Fibroblast of mammary gland (primary cell): ENCODE data around the gene PGP.

ENCODE experiments used
- DNase-seq: peaks from one replicate; pipeline ENCODE4 v3.0.0-alpha.2; 2010; ENCODE audit warnings: low read depth
- H3K4me3 ChIP-seq: 2 replicates; pipeline ENCODE4 v1.5.1; 2011; ENCODE audit warnings: low read depth, mild to moderate bottlenecking, low read length, moderate library complexity; ENCODE audit not compliant: control insufficient read depth
- TF ChIP-seq, protein P1 (sequence below): conservative IDR thresholded peaks from 2 replicates; pipeline ENCODE4 v1.5.1; 2011; ENCODE audit warnings: low read depth, low read length, inconsistent platforms; ENCODE audit not compliant: control insufficient read depth, insufficient read depth

PGP gene

DNA sequence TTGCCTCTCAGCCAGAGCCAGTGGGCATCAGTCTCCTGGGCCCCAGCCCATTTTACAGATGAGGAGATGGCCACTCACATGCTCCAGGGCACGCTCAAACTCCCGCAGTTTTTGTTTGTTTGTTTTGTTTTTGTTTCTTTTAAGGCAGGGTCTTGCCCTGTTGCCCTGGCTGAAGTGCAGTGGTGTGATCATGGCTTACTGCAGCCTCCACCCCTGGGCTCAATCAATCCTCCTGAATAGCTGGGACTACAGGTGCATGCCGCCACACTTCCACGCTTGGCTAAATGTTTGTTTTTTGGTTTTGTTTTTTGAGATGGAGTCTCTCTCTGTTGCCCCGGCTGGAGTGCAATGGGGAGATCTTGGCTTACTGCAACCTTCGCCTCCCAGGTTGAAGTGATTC is 12.3 kb upstream of the PGP start:
- H3K4me3 ChIP-seq: no peak overlapping the region
- TF ChIP-seq, protein P1, sequence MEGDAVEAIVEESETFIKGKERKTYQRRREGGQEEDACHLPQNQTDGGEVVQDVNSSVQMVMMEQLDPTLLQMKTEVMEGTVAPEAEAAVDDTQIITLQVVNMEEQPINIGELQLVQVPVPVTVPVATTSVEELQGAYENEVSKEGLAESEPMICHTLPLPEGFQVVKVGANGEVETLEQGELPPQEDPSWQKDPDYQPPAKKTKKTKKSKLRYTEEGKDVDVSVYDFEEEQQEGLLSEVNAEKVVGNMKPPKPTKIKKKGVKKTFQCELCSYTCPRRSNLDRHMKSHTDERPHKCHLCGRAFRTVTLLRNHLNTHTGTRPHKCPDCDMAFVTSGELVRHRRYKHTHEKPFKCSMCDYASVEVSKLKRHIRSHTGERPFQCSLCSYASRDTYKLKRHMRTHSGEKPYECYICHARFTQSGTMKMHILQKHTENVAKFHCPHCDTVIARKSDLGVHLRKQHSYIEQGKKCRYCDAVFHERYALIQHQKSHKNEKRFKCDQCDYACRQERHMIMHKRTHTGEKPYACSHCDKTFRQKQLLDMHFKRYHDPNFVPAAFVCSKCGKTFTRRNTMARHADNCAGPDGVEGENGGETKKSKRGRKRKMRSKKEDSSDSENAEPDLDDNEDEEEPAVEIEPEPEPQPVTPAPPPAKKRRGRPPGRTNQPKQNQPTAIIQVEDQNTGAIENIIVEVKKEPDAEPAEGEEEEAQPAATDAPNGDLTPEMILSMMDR: no peak
- no peak for DNase-seq

DNA sequence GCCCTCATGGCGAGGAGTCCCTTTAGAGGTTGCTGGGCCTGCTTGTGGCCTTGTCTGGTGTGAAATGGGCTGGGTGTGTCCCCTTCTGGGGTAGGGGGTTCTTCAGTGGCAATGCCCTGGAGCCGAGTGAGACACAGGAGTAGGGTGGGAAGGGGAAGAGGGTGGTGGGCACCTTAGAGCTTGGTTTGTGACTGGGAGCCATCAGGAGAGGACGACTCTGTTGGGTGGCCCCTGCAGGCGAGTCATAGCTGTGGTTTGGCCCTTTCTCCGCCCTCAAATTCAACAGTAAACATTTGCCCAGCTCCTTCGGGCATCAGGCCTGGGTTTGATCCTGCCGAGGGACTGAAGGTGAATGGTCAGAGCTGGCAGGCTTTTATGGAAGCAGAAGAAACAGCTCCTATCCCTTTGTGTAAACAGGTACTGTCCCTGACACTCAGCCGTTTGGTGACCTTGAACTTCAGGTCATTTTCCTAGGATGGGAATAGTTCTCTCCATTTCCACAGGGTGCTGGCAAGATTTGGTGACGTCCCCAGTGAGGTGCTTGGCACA is 11.7 kb upstream of the PGP start:
- H3K4me3 ChIP-seq: no peak overlapping the region
- no peak for DNase-seq

DNA sequence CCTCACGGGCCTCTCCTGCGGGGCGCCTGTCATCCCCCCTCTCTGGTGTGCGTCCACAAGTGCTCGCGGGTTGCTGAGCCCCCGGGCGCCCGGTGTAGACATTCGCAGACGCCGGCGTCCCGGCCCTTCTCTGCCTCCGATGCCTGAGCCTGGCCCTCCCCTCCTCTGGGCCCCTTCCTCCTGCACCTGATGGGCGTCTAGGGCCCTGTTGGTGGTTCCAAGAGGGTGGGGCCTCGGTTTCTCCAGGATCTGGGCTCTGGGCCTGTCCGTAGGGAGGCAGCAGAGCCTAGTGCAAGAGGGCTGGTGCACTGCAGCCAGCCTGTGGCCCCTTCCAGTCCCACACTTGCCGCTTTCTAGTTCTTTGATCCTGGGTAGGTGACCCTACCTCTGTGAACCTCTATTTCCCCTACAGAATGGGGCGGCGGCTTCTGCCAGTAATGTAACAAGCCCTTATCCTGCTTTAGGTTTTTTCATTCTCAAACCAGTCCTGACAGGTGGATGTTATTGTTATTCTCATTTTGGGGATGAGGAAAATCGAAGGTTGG is 9.4 kb upstream of the PGP start:
- TF ChIP-seq, protein P1: peak; percentile 16
- peak; percentile 56 for DNase-seq
- H3K4me3 ChIP-seq: peak overlapping the region; percentile 82

More for the DNA sequence above, 11.7 kb upstream of the PGP start:
- TF ChIP-seq, protein P1: no peak

DNA sequence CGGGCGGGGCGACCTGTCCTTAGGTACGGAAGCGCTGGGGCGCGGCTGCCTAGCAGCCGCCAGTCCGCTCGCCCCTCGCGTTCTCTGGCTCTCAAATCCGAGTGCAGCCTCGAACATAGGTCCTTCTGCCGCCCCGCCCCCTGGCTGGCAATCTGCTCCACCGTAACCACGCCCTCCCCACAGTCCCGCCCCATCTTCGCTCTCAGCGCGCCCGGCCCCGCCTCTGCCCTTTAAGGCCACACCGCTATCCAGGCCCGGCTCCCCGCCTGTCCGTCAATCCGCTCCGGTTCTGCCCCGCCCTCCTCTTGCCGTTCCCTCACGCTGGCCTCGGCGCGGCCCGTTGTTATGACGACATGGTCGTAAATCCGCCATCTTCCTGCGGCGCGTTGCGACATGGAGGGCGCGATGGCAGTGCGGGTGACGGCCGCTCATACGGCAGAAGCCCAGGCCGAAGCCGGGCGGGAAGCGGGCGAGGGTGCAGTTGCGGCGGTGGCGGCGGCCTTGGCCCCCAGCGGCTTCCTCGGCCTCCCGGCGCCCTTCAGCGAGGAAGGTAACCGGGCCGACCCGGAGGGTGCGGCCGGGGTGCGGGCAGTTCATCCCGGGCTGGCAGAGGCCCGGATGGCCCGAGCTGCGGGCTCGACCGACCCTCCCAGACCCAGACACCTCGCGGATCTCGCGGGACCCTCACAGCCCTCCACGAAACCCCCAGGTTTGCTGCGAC is 8.7 kb upstream of the PGP start, which contains the start of gene E4F1:
E4F1 (plus strand) TSS at position 371 of the 721 bp plus-strand sequence; CDS start at position 394, 23 bp downstream.
- TF ChIP-seq, protein P1: no peak
- DNase-seq: peak; percentile 99
- peak within 1 kb of the TSS; percentile 82 for H3K4me3 ChIP-seq

DNA sequence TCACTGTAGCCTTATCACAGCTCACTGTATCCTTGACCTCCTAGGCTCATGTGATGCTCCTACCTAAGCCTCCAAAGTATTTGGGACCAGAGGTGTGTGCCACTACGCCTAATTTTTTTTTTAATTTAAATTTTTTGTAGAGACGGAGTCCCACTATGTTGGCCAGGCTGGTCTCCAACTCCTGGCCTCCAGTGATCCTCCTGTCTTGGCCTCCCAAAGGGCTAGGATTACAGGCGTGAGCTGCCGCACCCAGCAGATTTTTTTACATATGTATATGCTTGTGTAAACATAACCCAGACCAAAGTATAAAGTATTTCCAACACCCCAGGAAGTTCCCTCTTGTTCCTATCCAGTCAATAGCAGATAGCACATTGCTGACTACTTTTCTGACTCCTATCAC is 1.7 kb upstream of the PGP start:
- no peak overlapping the region for H3K4me3 ChIP-seq
- TF ChIP-seq, protein P1: no peak
- DNase-seq: no peak

DNA sequence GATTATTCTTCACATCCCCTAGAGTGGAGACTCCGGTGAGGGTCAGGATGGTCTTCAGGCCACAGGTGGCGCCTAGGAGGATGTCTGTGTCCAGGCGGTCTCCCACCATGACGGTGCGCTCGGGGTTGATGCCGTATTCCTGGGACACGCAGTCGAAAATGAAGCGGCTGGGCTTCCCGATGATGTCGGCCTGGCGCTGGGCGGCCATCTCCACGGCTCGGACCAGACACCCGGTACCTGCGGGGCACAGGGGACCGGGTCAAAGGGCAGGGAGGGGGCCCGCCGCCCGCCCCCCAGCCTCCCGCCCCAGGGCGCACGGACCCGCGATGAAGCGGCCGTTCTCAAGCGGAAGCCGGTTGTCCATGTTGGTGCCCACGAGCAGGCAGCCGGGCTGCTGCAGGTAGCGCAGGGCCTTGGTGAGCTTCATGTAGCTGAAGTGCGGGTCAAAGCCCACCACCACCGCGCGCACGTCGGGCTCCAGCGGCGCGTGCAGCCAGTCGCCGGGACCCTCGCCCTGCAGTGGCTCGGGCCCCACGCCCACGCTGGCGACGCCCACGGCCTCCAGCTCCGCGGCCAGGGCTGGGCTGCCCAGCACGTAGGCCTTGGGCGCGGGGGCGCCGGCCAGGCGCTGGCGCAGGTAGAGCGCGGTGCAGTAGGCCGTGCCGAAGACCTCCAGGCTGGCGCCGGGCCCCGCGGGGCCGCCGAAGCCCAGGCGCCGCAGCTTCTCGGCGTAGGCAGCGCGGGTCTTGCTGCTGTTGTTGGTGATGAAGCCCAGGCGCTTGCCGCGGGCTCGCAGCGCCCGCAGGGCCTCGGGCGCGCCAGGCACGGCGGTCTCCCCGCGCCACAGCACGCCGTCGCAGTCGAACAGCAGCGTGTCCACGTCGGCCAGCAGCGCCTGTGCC is 572 bp downstream of the PGP start:
- peak overlapping the region; percentile 69 for H3K4me3 ChIP-seq
- TF ChIP-seq, protein P1: no peak
- DNase-seq: no peak
